Measurements from ENCODE around the gene HS6ST1. TPM values are rescaled to one million over a fixed set of nuclear protein-coding genes. Genes with fewer than 3 reads are reported as not detected.

HS6ST1 gene
- total and polyA plus RNA-seq, 2 of the 4 experiments (the other 2 are of a cell fraction) = 29.9 to 36.9 TPM

DNA sequence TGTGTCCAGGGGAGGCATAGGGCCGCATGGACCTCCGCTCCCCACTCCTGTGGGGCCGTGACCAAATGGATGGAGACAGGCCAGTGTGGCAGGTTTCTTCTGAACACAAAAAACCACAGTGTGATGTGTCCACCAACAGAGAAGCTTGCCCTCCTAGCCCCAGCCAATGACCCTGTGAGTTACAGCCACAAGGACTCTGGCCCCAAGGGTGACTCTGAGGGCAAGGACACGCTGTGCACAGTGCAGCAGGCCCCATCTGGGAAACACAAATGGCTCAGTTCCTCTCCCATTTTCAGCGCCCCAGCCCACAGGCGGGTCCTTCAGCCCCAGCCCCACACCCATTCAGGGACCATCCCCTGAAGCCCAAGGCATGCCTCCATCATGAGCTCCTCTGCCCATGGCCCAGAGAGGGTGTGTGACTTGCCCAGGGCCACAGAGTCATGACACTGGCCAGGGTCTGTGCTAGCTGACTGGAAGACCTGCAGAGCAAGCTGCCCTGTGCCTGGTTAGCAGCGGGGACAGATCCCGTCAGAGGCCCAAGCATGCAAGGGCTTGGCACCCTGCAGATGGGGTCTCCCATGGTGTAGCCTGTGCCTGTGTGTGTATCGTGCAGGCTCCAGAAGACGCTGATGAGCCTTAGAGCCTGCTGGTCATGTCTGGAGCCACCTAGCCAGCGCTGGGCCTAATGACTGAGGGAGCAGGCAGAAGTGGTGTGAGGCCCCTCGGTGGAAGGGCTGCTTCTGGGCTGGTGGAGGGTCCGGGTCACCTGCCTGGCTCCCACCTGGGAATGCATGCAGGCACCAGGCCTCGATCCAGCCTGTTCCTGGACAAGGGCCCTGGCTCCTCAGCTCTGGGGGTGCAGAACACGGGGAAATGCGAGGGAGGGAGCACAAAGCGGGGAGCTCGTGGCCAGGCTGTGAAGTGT, 47.7 kb downstream of the HS6ST1 start (continued):
- TF ChIP-seq BHLHE40 (IDR thresholded peaks at IDR 0.05; ENCODE audit: low read depth, low read length) = no peak

DNA sequence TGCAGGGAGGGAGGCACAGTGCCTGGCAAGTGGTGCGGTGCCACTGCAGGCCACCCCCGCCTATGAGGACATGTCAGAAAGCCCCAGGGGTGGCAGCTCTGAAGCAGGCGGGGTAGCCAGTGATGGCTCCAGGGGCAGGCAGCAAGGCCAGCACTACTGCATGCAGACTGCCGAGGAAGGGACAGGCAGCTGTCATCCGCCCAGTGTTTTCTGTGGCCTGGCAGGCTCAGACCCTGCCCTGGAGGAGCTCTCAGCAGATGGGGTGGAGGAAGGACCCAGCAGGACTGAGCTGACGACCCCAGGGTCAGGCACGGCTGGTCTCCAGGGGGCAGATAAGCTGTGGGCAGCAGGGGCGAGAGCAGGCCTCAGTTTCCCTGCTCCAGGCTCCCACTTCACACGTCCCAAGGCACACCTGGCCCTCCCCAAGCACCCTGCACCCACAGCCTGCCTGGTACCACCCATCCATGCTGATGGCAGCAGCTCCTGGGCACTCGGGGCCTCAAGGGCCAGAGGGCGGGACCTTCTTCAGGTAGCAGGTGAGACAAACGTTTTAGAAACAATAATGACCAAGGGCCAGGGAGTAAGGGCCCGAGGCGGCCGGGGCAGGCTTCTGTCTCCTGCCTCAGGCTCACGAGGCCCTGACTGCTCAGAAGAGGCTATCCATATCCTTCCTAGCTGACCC, 48.5 kb downstream of the HS6ST1 start:
- Histone ChIP-seq H2BK15ac (ENCODE audit: low read depth, low read length) (no peak overlapping the region), H3K27ac (ENCODE audit: insufficient read depth, low read length) (peak overlapping the region; percentile 26; the same call in 1 of the 2 replicates), H3K4me3 (ENCODE audit: insufficient read depth, low read depth, low read length) (no peak overlapping the region), H2AFZ (replicated peaks; ENCODE audit: low read length, poor library complexity) (no peak overlapping the region), H4K8ac (ENCODE audit: low read depth in 2 of 2, low read length in 2 of 2) (no peak overlapping the region), H3K23ac (ENCODE audit: low read depth, low read length) (no peak overlapping the region), H3K36me3 (ENCODE audit: control insufficient read depth, insufficient read depth, low read length) (peaks cover 64% of the 10 kb centered on the region; the same call in 1 of the 2 replicates), H2BK120ac (ENCODE audit: low read depth, low read length) (no peak overlapping the region), H3K4me1 (ENCODE audit: control insufficient read depth, insufficient read depth, low read length) (peaks cover 5% of the 10 kb centered on the region; the same call in 1 of the 2 replicates), H3K4ac (ENCODE audit: low read depth, low read length) (no peak overlapping the region), H2BK5ac (ENCODE audit: low read depth, low read length, poor library complexity, severe bottlenecking) (no peak overlapping the region), H3K4me2 (ENCODE audit: low read depth, low read length) (no peak overlapping the region), H2BK20ac (ENCODE audit: low read depth, low read length) (no peak overlapping the region), H3K14ac (replicated peaks; ENCODE audit: low read depth, low read length) (no peak overlapping the region), H2AK5ac (ENCODE audit: low read depth, low read length) (no peak overlapping the region), H4K20me1 (ENCODE audit: insufficient read depth, low read length) (peaks cover 67% of the 10 kb centered on the region), H4K91ac (ENCODE audit: insufficient read depth, low read depth, low read length) (no peak overlapping the region), H3K9me1 (ENCODE audit: insufficient read depth, low read length) (peaks cover 23% of the 10 kb centered on the region), H2AK9ac (replicated peaks; ENCODE audit: low read depth, low read length, poor library complexity) (no peak overlapping the region), H3K79me1 (ENCODE audit: low read depth in 1 of 2, low read length in 2 of 2) (peaks cover 30 to 66% of the 10 kb centered on the region in 2 experiments), H3K27me3 (ENCODE audit: control insufficient read depth, insufficient read depth, low read length) (no peaks in the 10 kb centered on the region), H3K9me3 (ENCODE audit: control insufficient read depth, insufficient read depth, low read length) (peaks cover 2% of the 10 kb centered on the region; the same call in 1 of the 2 replicates), H3K9ac (ENCODE audit: low read depth, low read length) (no peak overlapping the region), H4K5ac (ENCODE audit: low read depth, low read length) (no peak overlapping the region), H3K18ac (ENCODE audit: low read depth, low read length) (no peak overlapping the region), H3K56ac (ENCODE audit: extremely low read depth, insufficient read depth, low read length) (no peak overlapping the region)
- ATAC-seq (ENCODE audit: low read depth) (no peak; the same call in 1 of the 2 replicates), DNase-seq (no peak)
- intact Hi-C loops (cut with micrococcal nuclease) (no loop called here), in situ Hi-C loops (cut with MboI; ENCODE audit: low sequenced_read_pairs) (no loop called here), dilution Hi-C loops (cut with HindIII; ENCODE audit: low sequenced_read_pairs, unreplicated experiment) (no loop called here)
- BruUV-seq (replicated peaks) = no TSS peak
- ChIA-PET POLR2A (ENCODE audit: unreplicated experiment) (no interaction called here), CTCF (no interaction called here)
- WGBS, 2 experiments (ENCODE audit: extremely low coverage in 2 of 2, insufficient read length in 1 of 2) = 71% methylated on average over 9 of the region's 16 CpGs; no CpG with 5 or more reads in 1 of the 2 experiments
- TF ChIP-seq RFX5 (IDR thresholded peaks at IDR 0.05; ENCODE audit: low read depth, low read length) = no peak
- no peak for TF ChIP-seq RAD21 (IDR thresholded peaks at IDR 0.05; ENCODE audit: low read length)
- no peak for TF ChIP-seq NFE2L2 (IDR thresholded peaks at IDR 0.05; ENCODE audit: low read depth, low read length)
- TF ChIP-seq, protein P1, sequence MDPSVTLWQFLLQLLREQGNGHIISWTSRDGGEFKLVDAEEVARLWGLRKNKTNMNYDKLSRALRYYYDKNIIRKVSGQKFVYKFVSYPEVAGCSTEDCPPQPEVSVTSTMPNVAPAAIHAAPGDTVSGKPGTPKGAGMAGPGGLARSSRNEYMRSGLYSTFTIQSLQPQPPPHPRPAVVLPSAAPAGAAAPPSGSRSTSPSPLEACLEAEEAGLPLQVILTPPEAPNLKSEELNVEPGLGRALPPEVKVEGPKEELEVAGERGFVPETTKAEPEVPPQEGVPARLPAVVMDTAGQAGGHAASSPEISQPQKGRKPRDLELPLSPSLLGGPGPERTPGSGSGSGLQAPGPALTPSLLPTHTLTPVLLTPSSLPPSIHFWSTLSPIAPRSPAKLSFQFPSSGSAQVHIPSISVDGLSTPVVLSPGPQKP (IDR thresholded peaks at IDR 0.05; ENCODE audit: borderline replicate concordance, low read depth, low read length) = no peak
- TF ChIP-seq, protein P2, sequence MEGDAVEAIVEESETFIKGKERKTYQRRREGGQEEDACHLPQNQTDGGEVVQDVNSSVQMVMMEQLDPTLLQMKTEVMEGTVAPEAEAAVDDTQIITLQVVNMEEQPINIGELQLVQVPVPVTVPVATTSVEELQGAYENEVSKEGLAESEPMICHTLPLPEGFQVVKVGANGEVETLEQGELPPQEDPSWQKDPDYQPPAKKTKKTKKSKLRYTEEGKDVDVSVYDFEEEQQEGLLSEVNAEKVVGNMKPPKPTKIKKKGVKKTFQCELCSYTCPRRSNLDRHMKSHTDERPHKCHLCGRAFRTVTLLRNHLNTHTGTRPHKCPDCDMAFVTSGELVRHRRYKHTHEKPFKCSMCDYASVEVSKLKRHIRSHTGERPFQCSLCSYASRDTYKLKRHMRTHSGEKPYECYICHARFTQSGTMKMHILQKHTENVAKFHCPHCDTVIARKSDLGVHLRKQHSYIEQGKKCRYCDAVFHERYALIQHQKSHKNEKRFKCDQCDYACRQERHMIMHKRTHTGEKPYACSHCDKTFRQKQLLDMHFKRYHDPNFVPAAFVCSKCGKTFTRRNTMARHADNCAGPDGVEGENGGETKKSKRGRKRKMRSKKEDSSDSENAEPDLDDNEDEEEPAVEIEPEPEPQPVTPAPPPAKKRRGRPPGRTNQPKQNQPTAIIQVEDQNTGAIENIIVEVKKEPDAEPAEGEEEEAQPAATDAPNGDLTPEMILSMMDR (conservative IDR thresholded peaks at IDR 0.05; ENCODE audit: low read depth, low read length) = no peak
- TF ChIP-seq, protein P3, sequence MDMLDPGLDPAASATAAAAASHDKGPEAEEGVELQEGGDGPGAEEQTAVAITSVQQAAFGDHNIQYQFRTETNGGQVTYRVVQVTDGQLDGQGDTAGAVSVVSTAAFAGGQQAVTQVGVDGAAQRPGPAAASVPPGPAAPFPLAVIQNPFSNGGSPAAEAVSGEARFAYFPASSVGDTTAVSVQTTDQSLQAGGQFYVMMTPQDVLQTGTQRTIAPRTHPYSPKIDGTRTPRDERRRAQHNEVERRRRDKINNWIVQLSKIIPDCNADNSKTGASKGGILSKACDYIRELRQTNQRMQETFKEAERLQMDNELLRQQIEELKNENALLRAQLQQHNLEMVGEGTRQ (IDR thresholded peaks at IDR 0.05; ENCODE audit: low read depth, low read length) = no peak
- no peak for TF ChIP-seq MAZ (IDR thresholded peaks at IDR 0.05; ENCODE audit: borderline replicate concordance, low read depth, low read length)
- no peak for TF ChIP-seq RCOR1 (IDR thresholded peaks at IDR 0.05; ENCODE audit: insufficient replicate concordance, low read length)
- no peak for TF ChIP-seq MXI1 (IDR thresholded peaks at IDR 0.05; ENCODE audit: borderline replicate concordance, low read depth, low read length)

Data from IMR-90 (cell line).